WTC11 (cell line): ENCODE data around the gene ZNF593. TPM values are rescaled to one million over a fixed set of nuclear protein-coding genes. Genes with fewer than 3 reads are reported as not detected.

ENCODE experiments used
- ATAC-seq: fragments of 200-7000 bp; cut with Tn5 transposase; 2 replicates; pipeline ENCODE4 v1.10.0; 2021; ENCODE audit warnings: mild to moderate bottlenecking, moderate library complexity
- CTCF ChIA-PET: fragments of 300-600 bp; sonication (Branson Sonifier 250); formaldehyde crosslinking; loops from one replicate; lab custom pipeline; 2021; ENCODE audit warnings: antibody characterized with exemption; lab: Charles Lee
- POLR2A ChIA-PET: fragments of 350-600 bp; sonication (Branson Sonifier 250); formaldehyde crosslinking; loops from one replicate; lab custom pipeline; 2021; ENCODE audit warnings: antibody characterized with exemption; lab: Charles Lee
- DNase-seq: peaks from one replicate; pipeline ENCODE4 v3.0.0; 2021; ENCODE audit warnings: low spot score
- H3K27ac Mint-ChIP-seq: 2 replicates; pipeline ENCODE4 v1.8.0; 2021; ENCODE audit warnings: mixed read lengths
- H3K27me3 Mint-ChIP-seq: 2 replicates; pipeline ENCODE4 v1.8.0; 2021; ENCODE audit warnings: low read depth, mild to moderate bottlenecking, moderate library complexity, mixed read lengths
- H3K36me3 Mint-ChIP-seq: 2 replicates; pipeline ENCODE4 v1.8.0; 2021; ENCODE audit warnings: mixed read lengths
- H3K4me1 Mint-ChIP-seq: 2 replicates; pipeline ENCODE4 v1.8.0; 2022; ENCODE audit warnings: mixed read lengths
- H3K4me3 Mint-ChIP-seq: 2 replicates; pipeline ENCODE4 v1.8.0; 2021; ENCODE audit warnings: mild to moderate bottlenecking, moderate library complexity, mixed read lengths
- H3K9me3 Mint-ChIP-seq: 2 replicates; pipeline ENCODE4 v1.8.0; 2021; ENCODE audit warnings: mixed read lengths
- ARID4B ChIP-seq: sonication (generic); formaldehyde crosslinking; IDR thresholded peaks from 2 replicates; pipeline ENCODE4 v1.8.0; 2023; ENCODE audit warnings: missing genetic modification reagents, mild to moderate bottlenecking, borderline replicate concordance
- CTCF ChIP-seq: fragments of 200-600 bp; IDR thresholded peaks from 2 replicates; pipeline ENCODE4 v1.8.0; 2022; ENCODE audit warnings: antibody characterized with exemption
- ESRRA ChIP-seq: sonication (generic); formaldehyde crosslinking; IDR thresholded peaks from 2 replicates; pipeline ENCODE4 v1.8.1; 2022; ENCODE audit warnings: mild to moderate bottlenecking, missing genetic modification reagents, borderline replicate concordance
- FOXK1 ChIP-seq: sonication (generic); formaldehyde crosslinking; IDR thresholded peaks from 2 replicates; pipeline ENCODE4 v1.8.0; 2022; ENCODE audit warnings: mild to moderate bottlenecking, moderate library complexity, missing genetic modification reagents
- GTF2I ChIP-seq: fragments of 250-450 bp; sonication (Bioruptor Pico); conservative IDR thresholded peaks from 2 replicates; pipeline ENCODE4 v1.4.0; 2021; ENCODE audit warnings: mild to moderate bottlenecking
- IRF2 ChIP-seq: sonication (generic); formaldehyde crosslinking; IDR thresholded peaks from 2 replicates; pipeline ENCODE4 v1.8.0; 2022; ENCODE audit warnings: low read depth, missing genetic modification reagents, borderline replicate concordance
- NFYB ChIP-seq: sonication (generic); formaldehyde crosslinking; conservative IDR thresholded peaks from 2 replicates; pipeline ENCODE4 v1.8.0; 2022; ENCODE audit warnings: low read depth, missing genetic modification reagents
- STAT6 ChIP-seq: sonication (generic); formaldehyde crosslinking; conservative IDR thresholded peaks from 2 replicates; pipeline ENCODE4 v1.8.1; 2023; ENCODE audit warnings: mild to moderate bottlenecking, low read depth, missing genetic modification reagents, moderate library complexity
- TCF7 ChIP-seq: sonication (generic); formaldehyde crosslinking; IDR thresholded peaks from 2 replicates; pipeline ENCODE4 v1.8.0; 2022; ENCODE audit warnings: mild to moderate bottlenecking, low read depth, missing genetic modification reagents, moderate library complexity
- TP53 ChIP-seq: sonication (generic); formaldehyde crosslinking; IDR thresholded peaks from 2 replicates; pipeline ENCODE4 v1.8.1; 2023; ENCODE audit warnings: mild to moderate bottlenecking, missing genetic modification reagents
- USF1 ChIP-seq: sonication (generic); formaldehyde crosslinking; IDR thresholded peaks from 2 replicates; pipeline ENCODE4 v1.8.0; 2022; ENCODE audit warnings: mild to moderate bottlenecking, missing genetic modification reagents
- ZBTB21 ChIP-seq: sonication (generic); formaldehyde crosslinking; IDR thresholded peaks from 2 replicates; pipeline ENCODE4 v1.8.1; 2023; ENCODE audit warnings: mild to moderate bottlenecking, missing genetic modification reagents, borderline replicate concordance
- ZNF232 ChIP-seq: sonication (generic); formaldehyde crosslinking; IDR thresholded peaks from 2 replicates; pipeline ENCODE4 v1.8.0; 2022; ENCODE audit warnings: mild to moderate bottlenecking, missing genetic modification reagents
- ZNF423 ChIP-seq: fragments of 250-450 bp; sonication (Bioruptor Pico); IDR thresholded peaks from 2 replicates; pipeline ENCODE4 v2.1.2; 2022; ENCODE audit warnings: mild to moderate bottlenecking, moderate library complexity
- total RNA-seq: library from RNA; stranded (reverse); gene quantifications from 3 replicates; pipeline ENCODE4 v1.2.3, GENCODE V29; 2021
- TF ChIP-seq, protein P1 (sequence below): sonication (generic); formaldehyde crosslinking; IDR thresholded peaks from 2 replicates; pipeline ENCODE4 v1.8.1; 2023; ENCODE audit warnings: mild to moderate bottlenecking, missing genetic modification reagents

ZNF593 gene
- total RNA-seq, 1 experiment from 2014 or later, result 49.1 TPM

DNA sequence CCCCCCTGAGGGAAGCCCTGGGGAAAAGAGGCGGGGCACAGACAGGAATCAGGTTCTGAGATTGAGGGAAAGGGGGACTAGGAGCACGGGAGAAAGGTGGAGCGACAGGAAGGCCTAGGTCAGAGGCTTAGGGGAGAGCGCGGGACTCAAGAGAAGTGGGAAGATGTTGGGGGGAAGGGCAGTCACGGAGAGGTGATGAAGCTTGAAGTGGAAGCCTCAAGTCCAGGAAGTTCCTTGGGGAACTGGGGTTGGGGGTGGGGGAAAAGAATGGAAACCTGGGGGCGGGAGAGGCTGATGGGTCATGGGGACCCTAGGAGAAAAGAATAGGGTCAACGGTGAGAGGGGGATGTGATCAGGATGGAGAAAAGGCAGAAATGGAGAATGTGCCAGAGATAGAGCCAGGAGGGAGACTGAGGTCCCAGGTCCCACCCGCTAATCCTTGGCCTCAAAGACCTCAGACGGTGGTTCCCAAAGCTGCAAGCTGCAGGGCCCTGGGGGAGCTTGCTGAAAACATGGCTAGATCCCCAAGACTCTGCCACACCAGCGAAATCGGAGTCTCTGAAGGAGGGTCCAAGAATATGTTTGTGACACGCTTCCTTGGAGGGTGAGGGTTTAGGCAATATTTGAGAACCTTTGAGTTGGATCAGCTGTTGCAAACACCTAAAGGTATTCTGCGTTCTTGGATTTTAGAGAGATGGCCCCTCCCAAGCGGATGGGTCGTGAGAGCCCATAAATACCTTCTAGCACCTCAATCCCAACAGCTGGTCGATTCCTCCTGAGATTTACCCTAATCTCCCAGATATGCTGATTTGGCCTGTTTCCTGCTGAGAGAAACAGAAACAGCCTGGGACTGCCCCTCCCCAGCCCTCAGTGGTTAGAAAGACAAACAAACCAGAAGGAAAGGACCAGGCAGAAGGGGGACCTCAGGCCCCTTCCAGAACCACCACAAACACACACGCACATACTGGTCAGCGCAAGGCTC lies 4.6 kb upstream of the ZNF593 start:
- Mint-ChIP-seq H3K9me3 (no peaks in the 10 kb centered on the region), H3K27ac (peak overlapping the region; percentile 91; the same call in 1 of the 2 replicates), H3K4me1 (peaks cover 37% of the 10 kb centered on the region), H3K4me3 (peak overlapping the region; percentile 83), H3K36me3 (no peaks in the 10 kb centered on the region), H3K27me3 (peaks cover 58% of the 10 kb centered on the region)
- DNase-seq, result no peak
- ChIA-PET POLR2A (interaction anchor here (0.6 to 2.9 kb wide), 4 partner anchors 12 to 69 kb away, joined by 3 to 9 read pairs (median 4); partner anchors contain the start of genes CEP85, CNKSR1 and PDIK1L), CTCF (interaction anchor here (0.8 to 2.5 kb wide), 12 partner anchors 9 to 658 kb away, joined by 3 to 15 read pairs (median 8); partner anchors contain the start of genes CATSPER4, CEP85 and CNKSR1)
- TF ChIP-seq ESRRA, result no peak
- no peak for TF ChIP-seq STAT6
- no peak for ATAC-seq

- ChIA-PET POLR2A (no interaction called here), CTCF (interaction anchor here (0.8 to 1.0 kb wide), 2 partner anchors 11 to 67 kb away, joined by 3 read pairs; partner anchors contain the start of genes CEP85 and CNKSR1)
- ATAC-seq, result no peak
- no peaks in the 10 kb centered on the region for H3K9me3 Mint-ChIP-seq
- H3K36me3 Mint-ChIP-seq, result no peaks in the 10 kb centered on the region
- no peak for DNase-seq
- H3K4me1 Mint-ChIP-seq, result peaks cover 44% of the 10 kb centered on the region
- no peak for TF ChIP-seq TP53 (CRISPR knock-in tag)
- no peak overlapping the region for H3K27ac Mint-ChIP-seq
- H3K27me3 Mint-ChIP-seq, result peaks cover 43% of the 10 kb centered on the region
- no peak overlapping the region for H3K4me3 Mint-ChIP-seq
These were observed 2.9 kb upstream of the ZNF593 start for GRCh38 chr1:26166719-26167281.

DNA sequence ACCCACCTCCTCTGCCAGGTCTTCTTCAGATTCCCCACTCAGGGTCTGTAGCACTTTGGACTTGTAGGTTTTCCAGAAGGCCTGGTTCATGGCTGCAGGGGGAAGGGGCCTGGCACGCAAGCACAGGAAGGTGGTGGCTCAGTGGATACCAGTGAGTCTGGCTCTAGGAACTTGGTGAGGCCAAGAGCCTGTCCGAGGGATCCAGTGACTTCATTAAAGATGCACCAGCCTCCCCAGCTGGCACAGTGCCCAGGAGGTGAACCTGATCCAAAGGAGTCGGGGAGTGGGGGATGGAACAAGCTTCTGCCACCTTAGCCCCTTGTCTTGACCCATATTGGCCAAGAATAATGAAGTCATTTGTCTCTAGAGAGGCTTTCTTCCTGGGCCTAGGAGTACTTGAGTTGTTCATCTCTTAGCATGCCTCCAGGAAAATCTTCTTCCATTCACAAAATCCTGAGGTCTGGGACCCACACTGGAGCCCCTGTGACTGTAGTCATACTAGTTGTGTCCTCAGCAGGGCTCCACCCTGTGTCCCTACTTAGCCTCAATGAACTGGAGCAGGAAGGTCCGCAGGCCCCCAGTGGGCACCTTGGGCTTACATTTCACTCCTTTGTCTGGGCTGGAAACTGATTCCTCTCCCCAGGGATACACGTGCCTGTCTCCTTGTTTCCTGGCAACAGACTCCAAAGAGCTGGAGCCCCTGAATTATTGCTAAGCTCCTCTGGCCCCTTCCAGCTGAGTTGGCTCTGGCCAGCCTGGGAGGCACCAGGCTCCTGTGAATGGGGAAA lies 1.1 kb upstream of the ZNF593 start, which contains the start of gene C1orf232:
Gene C1orf232, minus strand, starts transcription at position 554 of the 788 bp plus-strand sequence. Its CDS starts 464 bp downstream, at position 90.
- TF ChIP-seq ZNF232 (CRISPR knock-in tag), result no peak
- TF ChIP-seq TCF7 (CRISPR knock-in tag), result no peak
- TF ChIP-seq, protein P1, sequence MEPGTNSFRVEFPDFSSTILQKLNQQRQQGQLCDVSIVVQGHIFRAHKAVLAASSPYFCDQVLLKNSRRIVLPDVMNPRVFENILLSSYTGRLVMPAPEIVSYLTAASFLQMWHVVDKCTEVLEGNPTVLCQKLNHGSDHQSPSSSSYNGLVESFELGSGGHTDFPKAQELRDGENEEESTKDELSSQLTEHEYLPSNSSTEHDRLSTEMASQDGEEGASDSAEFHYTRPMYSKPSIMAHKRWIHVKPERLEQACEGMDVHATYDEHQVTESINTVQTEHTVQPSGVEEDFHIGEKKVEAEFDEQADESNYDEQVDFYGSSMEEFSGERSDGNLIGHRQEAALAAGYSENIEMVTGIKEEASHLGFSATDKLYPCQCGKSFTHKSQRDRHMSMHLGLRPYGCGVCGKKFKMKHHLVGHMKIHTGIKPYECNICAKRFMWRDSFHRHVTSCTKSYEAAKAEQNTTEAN, result no peak
- TF ChIP-seq ARID4B, result no peak
- no peak for TF ChIP-seq CTCF
- no peak for TF ChIP-seq USF1 (CRISPR knock-in tag)
- TF ChIP-seq IRF2 (CRISPR knock-in tag), result no peak
- TF ChIP-seq ZNF423, result no peak
- no peak for TF ChIP-seq TP53 (CRISPR knock-in tag)
- TF ChIP-seq NFYB (CRISPR knock-in tag), result no peak
- TF ChIP-seq ZBTB21 (CRISPR knock-in tag), result no peak
- no peak for TF ChIP-seq FOXK1 (CRISPR knock-in tag)
- no peak for TF ChIP-seq GTF2I (CRISPR knock-in tag)
- ChIA-PET CTCF (interaction anchor here (1.0 to 4.0 kb wide), 10 partner anchors 13 to 249 kb away, joined by 3 to 61 read pairs (median 12); partner anchors contain the start of genes CATSPER4 and CEP85), POLR2A (interaction anchor here (1.8 kb wide), 1 partner anchor 12 kb away, joined by 7 read pairs; no protein-coding TSS in a partner anchor)
- ATAC-seq, result no peak
- Mint-ChIP-seq H3K9me3 (no peaks in the 10 kb centered on the region), H3K4me3 (peak within 1 kb of the TSS; percentile 85), H3K36me3 (no peaks in the 10 kb centered on the region), H3K27ac (peak within 1 kb of the TSS; percentile 65; the same call in 1 of the 2 replicates), H3K27me3 (peaks cover 25% of the 10 kb centered on the region), H3K4me1 (peaks cover 37% of the 10 kb centered on the region)
- no peak for DNase-seq
